Measurements from ENCODE around the gene MKNK1. TPM values are rescaled to one million over a fixed set of nuclear protein-coding genes. Genes with fewer than 3 reads are reported as not detected.
A peak's percentile ranks its signal among the peaks of the same experiment; 100 is the strongest.

MKNK1 gene
- total RNA-seq, 1 donor from 2014 or later = 58.4 TPM

DNA sequence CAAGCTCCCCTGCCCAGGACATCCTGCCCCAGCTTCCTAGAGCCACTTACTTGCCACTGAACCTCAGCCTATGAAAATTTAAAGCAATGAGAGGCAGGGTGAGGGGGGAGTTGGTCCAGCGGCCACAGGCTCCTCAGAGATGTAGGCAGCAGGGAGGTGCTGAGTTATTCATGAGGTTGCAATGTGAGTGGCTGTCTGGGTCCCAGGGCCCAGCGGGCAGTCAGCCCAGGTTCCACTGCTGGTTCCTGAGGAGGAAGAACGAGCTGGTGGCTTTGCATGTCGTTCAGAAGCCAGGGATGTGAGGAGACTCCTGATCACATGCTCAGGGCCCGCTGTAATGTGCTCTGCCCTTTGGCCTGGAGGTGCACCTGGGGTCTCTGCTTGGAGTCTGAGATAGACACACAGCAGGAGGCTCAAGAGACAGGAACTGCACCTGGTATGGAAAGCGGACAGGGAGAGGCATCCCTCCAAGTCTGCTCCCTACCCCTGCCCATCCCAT lies 52.4 kb downstream of the MKNK1 start, which contains the start of gene KNCN:
Gene KNCN (minus strand): TSS at position 51 of the 499 bp plus-strand sequence. CDS start 432 bp downstream, outside the sequence.
- H3K4me3 Mint-ChIP-seq (ENCODE audit: unreplicated experiment) = no peak within 1 kb of the TSS
- TF ChIP-seq, protein P1, sequence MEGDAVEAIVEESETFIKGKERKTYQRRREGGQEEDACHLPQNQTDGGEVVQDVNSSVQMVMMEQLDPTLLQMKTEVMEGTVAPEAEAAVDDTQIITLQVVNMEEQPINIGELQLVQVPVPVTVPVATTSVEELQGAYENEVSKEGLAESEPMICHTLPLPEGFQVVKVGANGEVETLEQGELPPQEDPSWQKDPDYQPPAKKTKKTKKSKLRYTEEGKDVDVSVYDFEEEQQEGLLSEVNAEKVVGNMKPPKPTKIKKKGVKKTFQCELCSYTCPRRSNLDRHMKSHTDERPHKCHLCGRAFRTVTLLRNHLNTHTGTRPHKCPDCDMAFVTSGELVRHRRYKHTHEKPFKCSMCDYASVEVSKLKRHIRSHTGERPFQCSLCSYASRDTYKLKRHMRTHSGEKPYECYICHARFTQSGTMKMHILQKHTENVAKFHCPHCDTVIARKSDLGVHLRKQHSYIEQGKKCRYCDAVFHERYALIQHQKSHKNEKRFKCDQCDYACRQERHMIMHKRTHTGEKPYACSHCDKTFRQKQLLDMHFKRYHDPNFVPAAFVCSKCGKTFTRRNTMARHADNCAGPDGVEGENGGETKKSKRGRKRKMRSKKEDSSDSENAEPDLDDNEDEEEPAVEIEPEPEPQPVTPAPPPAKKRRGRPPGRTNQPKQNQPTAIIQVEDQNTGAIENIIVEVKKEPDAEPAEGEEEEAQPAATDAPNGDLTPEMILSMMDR (IDR thresholded peaks at IDR 0.05; ENCODE audit: partially characterized antibody, unreplicated experiment) = no peak
- no peaks in the 10 kb centered on the region for H3K36me3 Mint-ChIP-seq (ENCODE audit: unreplicated experiment)
- peaks cover 12% of the 10 kb centered on the region for H3K27me3 Mint-ChIP-seq (ENCODE audit: unreplicated experiment)
- H3K27ac Mint-ChIP-seq (ENCODE audit: unreplicated experiment) = peak within 1 kb of the TSS; percentile 34
- peaks cover 7% of the 10 kb centered on the region for H3K9me3 Mint-ChIP-seq (ENCODE audit: unreplicated experiment)
- no peak for DNase-seq
- peaks cover 19% of the 10 kb centered on the region for H3K4me1 Mint-ChIP-seq (ENCODE audit: low read depth, unreplicated experiment)

DNA sequence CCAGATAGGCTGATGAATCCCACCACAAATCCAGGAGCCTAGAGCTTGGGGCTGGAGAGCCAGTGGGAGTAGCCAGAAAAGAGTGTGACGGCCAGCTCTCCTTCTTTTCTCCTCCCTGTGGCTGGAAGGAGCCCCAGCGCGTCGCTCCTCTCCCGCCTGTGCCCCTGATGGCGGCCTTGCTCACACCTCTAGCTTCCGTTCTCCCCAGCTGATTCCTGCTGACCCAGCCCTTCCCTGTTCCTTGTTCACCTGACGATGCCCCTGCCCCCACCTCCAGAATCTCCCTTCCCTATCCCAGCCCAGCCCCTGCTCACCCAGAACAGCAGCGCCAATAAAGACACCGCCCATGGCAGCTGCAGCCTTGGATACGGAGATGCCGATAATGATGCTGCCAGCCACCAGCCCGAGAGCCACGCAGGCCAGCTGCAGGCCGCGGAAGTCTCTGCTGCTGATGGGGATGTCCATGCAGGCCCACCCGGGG lies 53.3 kb downstream of the MKNK1 start:
- TF ChIP-seq, protein P1 (IDR thresholded peaks at IDR 0.05; ENCODE audit: partially characterized antibody, unreplicated experiment) = no peak
- H3K4me3 Mint-ChIP-seq (ENCODE audit: unreplicated experiment) = no peak overlapping the region
- DNase-seq = no peak
- H3K4me1 Mint-ChIP-seq (ENCODE audit: low read depth, unreplicated experiment) = peaks cover 19% of the 10 kb centered on the region
- no peaks in the 10 kb centered on the region for H3K36me3 Mint-ChIP-seq (ENCODE audit: unreplicated experiment)
- peaks cover 14% of the 10 kb centered on the region for H3K27me3 Mint-ChIP-seq (ENCODE audit: unreplicated experiment)
- peak overlapping the region; percentile 34 for H3K27ac Mint-ChIP-seq (ENCODE audit: unreplicated experiment)
- H3K9me3 Mint-ChIP-seq (ENCODE audit: unreplicated experiment) = peaks cover 7% of the 10 kb centered on the region

DNA sequence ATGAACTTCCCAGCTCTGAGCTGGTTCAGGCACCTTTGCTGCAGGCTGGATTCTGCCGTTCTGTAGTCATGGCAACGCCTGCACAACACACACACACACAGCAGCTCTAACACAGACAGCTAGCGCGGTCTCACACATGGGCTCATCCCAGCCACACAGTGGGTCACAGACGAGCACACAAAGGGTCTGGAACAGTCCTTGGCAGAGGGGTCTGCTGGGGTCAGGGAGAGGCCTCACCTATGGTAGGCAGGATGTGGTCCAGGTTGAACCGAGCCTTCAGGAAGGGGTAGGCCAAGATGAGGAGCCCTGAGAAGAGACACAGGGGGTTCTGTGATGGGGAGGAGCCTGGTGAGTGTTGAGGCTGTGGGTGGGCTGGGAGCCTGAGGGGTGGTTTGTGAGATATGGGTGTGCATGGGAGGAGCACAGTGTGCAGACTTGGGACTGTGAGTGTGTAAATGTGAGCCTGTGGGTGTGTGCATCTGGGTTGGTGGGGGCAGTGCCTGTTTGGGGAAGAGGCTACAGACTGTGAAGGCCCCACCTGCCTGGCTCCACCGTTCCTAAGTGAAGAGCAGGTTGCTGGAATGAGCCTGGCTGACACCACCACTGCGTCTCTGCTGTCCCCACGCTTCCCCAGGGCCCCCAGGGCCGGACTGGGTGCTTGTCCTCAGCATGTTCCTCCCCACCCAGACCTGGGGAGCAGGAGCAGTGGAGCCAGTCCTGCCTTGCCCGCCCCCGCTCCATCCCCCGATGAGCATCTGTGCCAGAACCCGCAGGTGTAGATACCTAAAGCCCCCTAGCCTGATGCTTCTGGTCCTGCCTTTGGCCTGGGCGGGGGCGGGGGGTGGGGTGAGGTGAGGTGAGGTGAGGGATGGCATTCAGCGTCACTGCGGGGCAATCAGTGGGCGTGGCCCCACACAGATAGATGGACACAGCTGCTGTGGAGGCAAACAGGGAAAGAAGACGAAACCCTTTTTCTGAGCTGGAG lies 54.1 kb downstream of the MKNK1 start:
- peak; percentile 62 for DNase-seq
- peaks cover 19% of the 10 kb centered on the region for H3K4me1 Mint-ChIP-seq (ENCODE audit: low read depth, unreplicated experiment)
- peak overlapping the region; percentile 46 for H3K4me3 Mint-ChIP-seq (ENCODE audit: unreplicated experiment)
- peaks cover 7% of the 10 kb centered on the region for H3K9me3 Mint-ChIP-seq (ENCODE audit: unreplicated experiment)
- peaks cover 19% of the 10 kb centered on the region for H3K27me3 Mint-ChIP-seq (ENCODE audit: unreplicated experiment)
- peak overlapping the region; percentile 73 for H3K27ac Mint-ChIP-seq (ENCODE audit: unreplicated experiment)
- no peaks in the 10 kb centered on the region for H3K36me3 Mint-ChIP-seq (ENCODE audit: unreplicated experiment)
- TF ChIP-seq, protein P1 (IDR thresholded peaks at IDR 0.05; ENCODE audit: partially characterized antibody, unreplicated experiment) = no peak

DNA sequence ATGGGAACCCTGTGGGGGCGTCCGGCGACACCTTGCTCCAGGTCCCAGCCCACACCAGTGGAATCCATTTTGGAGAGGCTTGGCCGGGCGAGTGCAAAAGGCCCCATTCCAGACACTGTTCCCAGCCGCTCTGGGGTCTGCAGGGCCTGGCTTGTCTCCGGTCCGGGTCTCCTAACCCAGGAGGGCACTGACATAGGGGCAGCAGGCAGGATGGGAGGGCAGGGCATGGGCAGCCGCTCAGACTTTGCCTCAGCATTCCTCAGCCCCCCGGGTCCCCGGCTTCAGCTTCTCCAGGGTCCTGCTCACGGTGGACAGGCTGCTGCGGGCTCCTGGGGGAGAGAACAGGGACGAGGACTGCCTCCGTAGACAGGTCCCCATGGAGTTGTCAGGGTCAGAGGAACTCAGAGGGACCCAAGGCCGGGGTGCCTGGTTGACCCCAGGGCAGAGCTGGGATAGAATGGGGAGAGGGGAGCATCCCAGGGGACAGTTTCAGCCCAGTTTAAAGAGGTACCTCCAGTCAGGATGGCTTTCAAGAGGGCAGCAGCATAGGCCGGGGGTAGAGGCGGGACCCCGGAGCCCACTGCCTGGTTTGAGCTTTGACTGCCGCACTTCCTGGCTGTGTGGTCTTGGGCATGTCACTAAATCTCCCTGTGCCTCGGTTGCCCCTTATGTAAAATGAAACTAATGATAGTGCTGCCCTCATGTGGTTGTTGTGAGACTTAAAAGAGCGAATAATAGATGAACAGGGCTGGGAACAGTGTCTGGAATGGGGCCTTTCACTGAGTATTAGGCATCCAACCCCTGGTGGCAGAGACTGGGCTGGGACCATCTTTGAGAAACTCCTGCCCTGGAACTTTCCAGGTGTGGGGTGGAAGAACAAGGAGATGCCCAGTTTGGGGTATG lies 56.3 kb downstream of the MKNK1 start:
- TF ChIP-seq, protein P1 (IDR thresholded peaks at IDR 0.05; ENCODE audit: partially characterized antibody, unreplicated experiment) = peak; percentile 23
- H3K36me3 Mint-ChIP-seq (ENCODE audit: unreplicated experiment) = no peaks in the 10 kb centered on the region
- peaks cover 8% of the 10 kb centered on the region for H3K9me3 Mint-ChIP-seq (ENCODE audit: unreplicated experiment)
- H3K4me3 Mint-ChIP-seq (ENCODE audit: unreplicated experiment) = no peak overlapping the region
- no peak overlapping the region for H3K27ac Mint-ChIP-seq (ENCODE audit: unreplicated experiment)
- H3K27me3 Mint-ChIP-seq (ENCODE audit: unreplicated experiment) = peaks cover 24% of the 10 kb centered on the region
- peaks cover 13% of the 10 kb centered on the region for H3K4me1 Mint-ChIP-seq (ENCODE audit: low read depth, unreplicated experiment)
- peak; percentile 13 for DNase-seq
